Omental fat pad (tissue), 4 donors: ENCODE data around the gene ATP2C1. TPM values are rescaled to one million over a fixed set of nuclear protein-coding genes. Genes with fewer than 3 reads are reported as not detected.

Experiments
- ATAC-seq: fragments of 150-250 bp; one replicate; pipeline ENCODE4 v1.9.1; 2016; ENCODE audit warnings: mild to moderate bottlenecking, moderate library complexity; ENCODE audit not compliant: low FRiP score
- DNase-seq: peaks from one replicate; pipeline ENCODE4 v3.0.0-alpha.2; 2019; ENCODE audit warnings: low spot score
- total RNA-seq, 4 donors: library from RNA; depleted of rRNA; stranded (reverse); fragments of >200 nt; gene quantifications; one replicate each; pipeline ENCODE4 v1.1.0, GENCODE V29; 2016
- TF ChIP-seq, protein P1 (sequence below), 3 donors: fragments of 450-650 bp; IDR thresholded peaks; one replicate each; pipeline ENCODE4 v1.5.1; 2016 to 2017; ENCODE audit warnings: antibody characterized with exemption in 3 of 3, mild to moderate bottlenecking in 3 of 3, moderate library complexity in 2 of 3

ATP2C1 gene
- total RNA-seq, 4 donors from 2014 or later, result 53.2 to 63.5 (median 61.6) TPM

DNA sequence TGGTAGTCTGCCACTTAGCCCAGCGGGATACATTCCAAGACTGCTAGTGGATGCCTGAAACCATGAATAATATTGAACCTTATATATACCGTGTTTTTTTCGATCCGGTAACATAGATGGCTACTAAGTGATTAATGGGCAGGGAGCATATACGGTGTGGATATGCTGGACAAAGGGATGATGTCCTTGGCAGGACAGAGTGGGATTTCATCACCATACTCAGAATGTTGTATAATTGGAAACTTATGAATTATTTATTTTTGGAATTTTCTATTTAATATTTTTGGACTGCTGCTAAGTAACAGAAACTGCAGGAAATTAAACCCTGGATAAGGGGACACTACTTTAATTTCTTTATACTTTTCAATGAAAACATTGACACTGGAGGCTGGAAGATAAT lies 79.5 kb downstream of the ATP2C1 start:
- DNase-seq (no peak), ATAC-seq (no peak)
- TF ChIP-seq, protein P1, sequence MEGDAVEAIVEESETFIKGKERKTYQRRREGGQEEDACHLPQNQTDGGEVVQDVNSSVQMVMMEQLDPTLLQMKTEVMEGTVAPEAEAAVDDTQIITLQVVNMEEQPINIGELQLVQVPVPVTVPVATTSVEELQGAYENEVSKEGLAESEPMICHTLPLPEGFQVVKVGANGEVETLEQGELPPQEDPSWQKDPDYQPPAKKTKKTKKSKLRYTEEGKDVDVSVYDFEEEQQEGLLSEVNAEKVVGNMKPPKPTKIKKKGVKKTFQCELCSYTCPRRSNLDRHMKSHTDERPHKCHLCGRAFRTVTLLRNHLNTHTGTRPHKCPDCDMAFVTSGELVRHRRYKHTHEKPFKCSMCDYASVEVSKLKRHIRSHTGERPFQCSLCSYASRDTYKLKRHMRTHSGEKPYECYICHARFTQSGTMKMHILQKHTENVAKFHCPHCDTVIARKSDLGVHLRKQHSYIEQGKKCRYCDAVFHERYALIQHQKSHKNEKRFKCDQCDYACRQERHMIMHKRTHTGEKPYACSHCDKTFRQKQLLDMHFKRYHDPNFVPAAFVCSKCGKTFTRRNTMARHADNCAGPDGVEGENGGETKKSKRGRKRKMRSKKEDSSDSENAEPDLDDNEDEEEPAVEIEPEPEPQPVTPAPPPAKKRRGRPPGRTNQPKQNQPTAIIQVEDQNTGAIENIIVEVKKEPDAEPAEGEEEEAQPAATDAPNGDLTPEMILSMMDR (IDR thresholded peaks at IDR 0.05), result no peak

GRCh38 chr3:130974201-130974600 lies 80.3 kb downstream of the ATP2C1 start:
- ATAC-seq (no peak), DNase-seq (no peak)
- TF ChIP-seq, protein P1 (IDR thresholded peaks at IDR 0.05), result no peak

DNA sequence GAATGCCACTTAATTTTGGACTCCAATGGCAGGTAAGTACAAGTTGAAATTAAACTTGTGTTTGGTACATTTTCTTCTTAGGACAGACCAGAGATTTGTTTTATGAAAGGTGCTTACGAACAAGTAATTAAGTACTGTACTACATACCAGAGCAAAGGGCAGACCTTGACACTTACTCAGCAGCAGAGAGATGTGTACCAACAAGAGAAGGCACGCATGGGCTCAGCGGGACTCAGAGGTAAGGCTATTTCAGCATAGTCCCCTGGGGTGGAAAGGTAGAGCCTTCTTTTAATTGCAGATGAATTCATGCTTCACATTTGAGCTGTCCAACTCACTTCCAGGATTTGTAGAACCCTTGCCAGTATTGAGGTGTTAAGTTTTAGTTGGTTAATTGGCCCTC lies 81.4 kb downstream of the ATP2C1 start:
- TF ChIP-seq, protein P1 (IDR thresholded peaks at IDR 0.05), result no peak
- DNase-seq, result no peak
- ATAC-seq, result no peak

- DNase-seq (no peak), ATAC-seq (no peak)
- TF ChIP-seq, protein P1 (IDR thresholded peaks at IDR 0.05), result no peak
Observed at GRCh38 chr3:130976706-130977105, 82.8 kb downstream of the ATP2C1 start.

DNA sequence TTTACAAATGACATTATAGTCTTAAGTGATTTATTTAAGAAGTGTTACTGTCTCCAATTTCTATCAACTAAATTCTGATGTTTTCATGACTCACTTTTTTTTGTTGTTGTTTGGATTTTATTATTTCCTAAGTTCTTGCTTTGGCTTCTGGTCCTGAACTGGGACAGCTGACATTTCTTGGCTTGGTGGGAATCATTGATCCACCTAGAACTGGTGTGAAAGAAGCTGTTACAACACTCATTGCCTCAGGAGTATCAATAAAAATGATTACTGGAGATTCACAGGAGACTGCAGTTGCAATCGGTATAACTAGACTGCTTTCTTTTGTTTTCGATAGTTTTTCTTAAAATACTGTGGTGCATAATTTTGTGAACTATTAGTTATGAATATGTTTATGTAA lies 85.2 kb downstream of the ATP2C1 start:
- ATAC-seq (no peak), DNase-seq (no peak)
- TF ChIP-seq, protein P1 (IDR thresholded peaks at IDR 0.05), result no peak

DNA sequence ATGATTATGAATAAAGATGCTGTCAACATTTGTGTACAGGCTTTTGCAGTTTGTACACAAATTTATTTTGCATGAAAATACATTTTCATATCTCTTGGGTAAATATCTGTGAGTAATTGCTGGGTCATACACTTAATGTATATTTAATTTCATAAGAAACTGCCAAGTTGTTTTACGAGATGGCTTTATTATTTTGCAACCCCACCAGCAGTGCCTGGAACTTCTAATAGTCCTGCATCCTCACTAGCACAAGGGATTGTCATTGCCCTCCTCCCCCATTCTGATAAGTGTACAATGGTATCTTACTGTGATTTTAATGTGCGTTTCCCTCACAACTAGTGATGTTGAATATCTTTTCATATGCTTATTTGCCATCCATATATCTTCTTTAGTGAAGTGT lies 87.6 kb downstream of the ATP2C1 start:
- TF ChIP-seq, protein P1 (IDR thresholded peaks at IDR 0.05), result no peak
- no peak for ATAC-seq
- DNase-seq, result no peak

DNA sequence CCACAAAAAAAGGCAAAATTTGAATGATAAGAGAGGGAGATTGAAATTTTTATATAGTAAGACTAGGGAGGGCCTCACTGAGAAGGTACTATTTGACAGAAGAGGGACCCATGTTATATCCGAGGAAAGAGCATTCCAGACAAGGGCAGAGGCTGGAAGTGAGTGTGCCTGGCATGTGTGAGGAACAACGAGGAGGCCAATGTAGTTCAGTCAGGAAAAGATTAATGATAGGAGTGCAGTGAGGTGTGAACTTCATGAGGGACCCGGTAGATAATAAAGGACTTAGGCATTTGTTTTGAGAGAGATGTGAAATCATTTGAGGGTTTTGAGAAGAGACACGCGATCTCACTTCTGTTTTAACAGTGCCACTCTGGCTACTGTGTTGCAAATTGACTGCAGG lies 96.4 kb downstream of the ATP2C1 start:
- ATAC-seq, result no peak

More for the DNA sequence above, 96.4 kb downstream of the ATP2C1 start:
- TF ChIP-seq, protein P1 (IDR thresholded peaks at IDR 0.05), result no peak
- no peak for DNase-seq
